HepG2 (cell line): ENCODE measurements around the gene RPS27A. TPM values are rescaled to one million over a fixed set of nuclear protein-coding genes. Genes with fewer than 3 reads are reported as not detected.

Source experiments
- DMAP1 ChIP-seq: IDR thresholded peaks from 2 replicates; pipeline ENCODE4 v1.6.1; 2016
- FOSL1 ChIP-seq: sonication (generic); formaldehyde crosslinking; IDR thresholded peaks from 2 replicates; pipeline ENCODE4 v1.9.0; 2021; ENCODE audit warnings: missing genetic modification reagents, borderline replicate concordance
- HDAC1 ChIP-seq: sonication (generic); formaldehyde crosslinking; IDR thresholded peaks from 2 replicates; pipeline ENCODE4 v1.5.1; 2020; ENCODE audit warnings: mild to moderate bottlenecking, missing genetic modification reagents
- MYC ChIP-seq: sonication (generic); formaldehyde crosslinking; IDR thresholded peaks from 2 replicates; pipeline ENCODE4 v1.9.0; 2021; ENCODE audit warnings: missing genetic modification reagents, borderline replicate concordance
- NCOR1 ChIP-seq: fragments of 200-600 bp; sonication (generic); IDR thresholded peaks from 2 replicates; pipeline ENCODE4 v1.7.0; 2017; ENCODE audit warnings: antibody characterized with exemption, low read length, borderline replicate concordance
- NFIC ChIP-seq: IDR thresholded peaks from 2 replicates; pipeline ENCODE4 v1.6.1; 2012; ENCODE audit warnings: mild to moderate bottlenecking, low read length, inconsistent platforms
- ONECUT2 ChIP-seq: sonication (generic); formaldehyde crosslinking; IDR thresholded peaks from 2 replicates; pipeline ENCODE4 v1.4.0; 2020; ENCODE audit warnings: missing genetic modification reagents
- SATB2 ChIP-seq: sonication (generic); formaldehyde crosslinking; IDR thresholded peaks from 2 replicates; pipeline ENCODE4 v1.5.0; 2020; ENCODE audit warnings: missing genetic modification reagents
- ZFP36L2 ChIP-seq: sonication (generic); formaldehyde crosslinking; IDR thresholded peaks from 2 replicates; pipeline ENCODE4 v1.4.0; 2020; ENCODE audit warnings: missing genetic modification reagents
- ZNF317 ChIP-seq: sonication (generic); formaldehyde crosslinking; IDR thresholded peaks from 2 replicates; pipeline ENCODE4 v1.5.0; 2020; ENCODE audit warnings: mild to moderate bottlenecking, missing genetic modification reagents
- ZNF34 ChIP-seq: sonication (generic); formaldehyde crosslinking; IDR thresholded peaks from 2 replicates; pipeline ENCODE4 v1.4.0; 2020; ENCODE audit warnings: mild to moderate bottlenecking, missing genetic modification reagents, borderline replicate concordance
- ZNF770 ChIP-seq: sonication (generic); formaldehyde crosslinking; IDR thresholded peaks from 2 replicates; pipeline ENCODE4 v1.5.0; 2020; ENCODE audit warnings: mild to moderate bottlenecking, missing genetic modification reagents
- ZSCAN22 ChIP-seq: sonication (generic); formaldehyde crosslinking; IDR thresholded peaks from 2 replicates; pipeline ENCODE4 v1.4.0; 2020; ENCODE audit warnings: mild to moderate bottlenecking, missing genetic modification reagents
- polyA plus RNA-seq, 8 experiments: library from polyadenylated mRNA; depleted of rRNA in 3 of 8; stranded (reverse) in 7 of 8; unstranded in 1 of 8; fragments of >200 nt; fragmentation: Illumina TruSeq in 4 of 8; extraction: Trizol in 4 of 8; gene quantifications; 2 replicates each; pipeline versions ENCODE4 v1.2.1 to v1.2.3, GENCODE V29; 2011 to 2016; ENCODE audit warnings: low read depth in 4 of 8, missing spikeins in 1 of 8, mixed read lengths in 1 of 8; ENCODE audit not compliant: insufficient read depth in 1 of 8
- total RNA-seq, 5 experiments: library from RNA; depleted of rRNA; stranded (reverse); fragments of >200 nt; fragmentation: Illumina TruSeq; extraction: Trizol; gene quantifications; 2 replicates each; pipeline ENCODE4 v1.2.3, GENCODE V29; 2016; ENCODE audit warnings: low read depth in 1 of 5
- TF ChIP-seq, protein P1 (sequence below), 2 experiments: fragments of 450-650 bp in 1 of 2; sonication (generic) in 1 of 2; formaldehyde crosslinking in 1 of 2; IDR thresholded peaks; 2 replicates each; pipeline versions ENCODE4 v1.6.1 to v1.8.0; 2016 to 2022; ENCODE audit warnings: antibody characterized with exemption in 1 of 2, mild to moderate bottlenecking in 1 of 2, missing genetic modification reagents in 1 of 2

The RPS27A gene
- total and polyA plus RNA-seq, 2 of the 13 experiments (the other 11 are each of a cell fraction or from before 2014, with no cell fraction given), result 2,779 to 3,269 TPM

DNA sequence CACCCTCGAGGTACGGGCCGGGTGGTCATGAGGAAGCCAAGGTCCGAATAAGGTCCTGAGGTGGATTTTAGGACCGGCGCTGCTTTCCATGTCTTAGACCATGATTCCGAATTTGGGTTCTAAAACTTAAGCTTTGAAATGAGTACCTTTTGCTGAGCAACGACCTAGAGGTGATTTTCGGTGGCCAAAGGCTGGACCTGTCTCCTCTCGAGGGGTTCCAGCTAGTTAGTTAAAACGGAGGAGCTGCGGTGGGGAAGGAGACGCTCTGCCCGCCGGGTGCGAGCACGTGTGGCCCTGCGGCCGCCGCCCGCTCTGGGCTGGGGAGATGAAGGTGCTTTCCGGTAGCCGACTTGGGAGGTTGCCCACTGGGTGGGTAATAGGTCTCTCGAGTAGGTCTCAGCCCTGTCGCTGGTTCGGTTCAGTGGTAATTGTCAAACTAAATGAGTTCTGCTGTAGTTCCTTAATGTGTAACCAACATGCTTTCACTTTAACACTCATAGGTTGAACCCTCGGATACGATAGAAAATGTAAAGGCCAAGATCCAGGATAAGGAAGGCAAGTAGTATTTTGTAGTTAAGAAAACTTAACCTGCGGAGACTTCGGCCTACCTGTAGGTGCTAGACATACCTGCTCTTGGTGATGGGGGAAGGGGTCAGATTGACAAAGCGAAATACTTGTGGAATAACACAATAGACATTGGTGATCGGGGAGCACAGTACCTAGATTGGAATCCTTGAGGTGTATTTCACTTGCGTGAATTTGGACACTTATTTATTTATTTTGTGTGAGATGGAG, 572 bp downstream of the RPS27A start (continued):
- TF ChIP-seq, protein P1, sequence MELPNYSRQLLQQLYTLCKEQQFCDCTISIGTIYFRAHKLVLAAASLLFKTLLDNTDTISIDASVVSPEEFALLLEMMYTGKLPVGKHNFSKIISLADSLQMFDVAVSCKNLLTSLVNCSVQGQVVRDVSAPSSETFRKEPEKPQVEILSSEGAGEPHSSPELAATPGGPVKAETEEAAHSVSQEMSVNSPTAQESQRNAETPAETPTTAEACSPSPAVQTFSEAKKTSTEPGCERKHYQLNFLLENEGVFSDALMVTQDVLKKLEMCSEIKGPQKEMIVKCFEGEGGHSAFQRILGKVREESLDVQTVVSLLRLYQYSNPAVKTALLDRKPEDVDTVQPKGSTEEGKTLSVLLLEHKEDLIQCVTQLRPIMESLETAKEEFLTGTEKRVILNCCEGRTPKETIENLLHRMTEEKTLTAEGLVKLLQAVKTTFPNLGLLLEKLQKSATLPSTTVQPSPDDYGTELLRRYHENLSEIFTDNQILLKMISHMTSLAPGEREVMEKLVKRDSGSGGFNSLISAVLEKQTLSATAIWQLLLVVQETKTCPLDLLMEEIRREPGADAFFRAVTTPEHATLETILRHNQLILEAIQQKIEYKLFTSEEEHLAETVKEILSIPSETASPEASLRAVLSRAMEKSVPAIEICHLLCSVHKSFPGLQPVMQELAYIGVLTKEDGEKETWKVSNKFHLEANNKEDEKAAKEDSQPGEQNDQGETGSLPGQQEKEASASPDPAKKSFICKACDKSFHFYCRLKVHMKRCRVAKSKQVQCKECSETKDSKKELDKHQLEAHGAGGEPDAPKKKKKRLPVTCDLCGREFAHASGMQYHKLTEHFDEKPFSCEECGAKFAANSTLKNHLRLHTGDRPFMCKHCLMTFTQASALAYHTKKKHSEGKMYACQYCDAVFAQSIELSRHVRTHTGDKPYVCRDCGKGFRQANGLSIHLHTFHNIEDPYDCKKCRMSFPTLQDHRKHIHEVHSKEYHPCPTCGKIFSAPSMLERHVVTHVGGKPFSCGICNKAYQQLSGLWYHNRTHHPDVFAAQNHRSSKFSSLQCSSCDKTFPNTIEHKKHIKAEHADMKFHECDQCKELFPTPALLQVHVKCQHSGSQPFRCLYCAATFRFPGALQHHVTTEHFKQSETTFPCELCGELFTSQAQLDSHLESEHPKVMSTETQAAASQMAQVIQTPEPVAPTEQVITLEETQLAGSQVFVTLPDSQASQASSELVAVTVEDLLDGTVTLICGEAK (IDR thresholded peaks at IDR 0.05), result no peak
- TF ChIP-seq, protein P1 (CRISPR knock-in tag; IDR thresholded peaks at IDR 0.05), result no peak; the same call in 1 of the 2 replicates
- peak; percentile 56; the same call in 1 of the 2 replicates for TF ChIP-seq NFIC
- TF ChIP-seq ONECUT2 (CRISPR knock-in tag), result 0 out of 2 replicates have a peak, but pooled peaks have one; percentile 10
- peak; percentile 68; the same call in 1 of the 2 replicates for TF ChIP-seq MYC (CRISPR knock-in tag)
- TF ChIP-seq SATB2 (CRISPR knock-in tag), result no peak; the same call in 1 of the 2 replicates
- TF ChIP-seq NCOR1, result no peak
- TF ChIP-seq ZSCAN22 (CRISPR knock-in tag), result peak; percentile 63; the same call in 1 of the 2 replicates
- peak; percentile 54; the same call in 1 of the 2 replicates for TF ChIP-seq HDAC1 (CRISPR knock-in tag)
- TF ChIP-seq ZNF34 (CRISPR knock-in tag), result peak; percentile 87
- TF ChIP-seq DMAP1 (CRISPR knock-in tag), result 0 out of 2 replicates have a peak, but pooled peaks have one; percentile 43
- TF ChIP-seq ZNF317 (CRISPR knock-in tag), result 0 out of 2 replicates have a peak, but pooled peaks have one; percentile 6
- 0 out of 2 replicates have a peak, but pooled peaks have one; percentile 11 for TF ChIP-seq ZFP36L2 (CRISPR knock-in tag)
- TF ChIP-seq ZNF770 (CRISPR knock-in tag), result 0 out of 2 replicates have a peak, but pooled peaks have one; percentile 7
- 0 out of 2 replicates have a peak, but pooled peaks have one; percentile 49 for TF ChIP-seq FOSL1 (CRISPR knock-in tag)
